HepG2 (cell line): ENCODE results near the gene SAC3D1. TPM values are rescaled to one million over a fixed set of nuclear protein-coding genes. Genes with fewer than 3 reads are reported as not detected.

ENCODE experiments used
- ATAC-seq: fragments of 200-7000 bp; cut with Tn5 transposase; 3 replicates; pipeline ENCODE4 v1.9.1; 2020; ENCODE audit warnings: mild to moderate bottlenecking, moderate library complexity
- BruUV-seq: library from RNA; stranded (reverse); fragments of 400-500 nt; replicated peaks from 2 replicates; lab custom pipeline; 2021; lab: Mats Ljungman, UMichigan
- CTCF ChIA-PET: fragments of 300-600 bp; formaldehyde crosslinking; extraction: SDS; loops from one replicate; lab custom pipeline; 2021; ENCODE audit warnings: low total read pairs, inconsistent platforms, low intra/inter-chr PET ratio; lab: Yijun Ruan, JAX
- POLR2A ChIA-PET: fragments of 350-600 bp; sonication (Branson Sonifier 250); formaldehyde crosslinking; loops from one replicate; lab custom pipeline; 2020; ENCODE audit warnings: antibody characterized with exemption, inconsistent platforms; lab: Yijun Ruan, JAX
- DNase-seq: peaks from one replicate; pipeline ENCODE4 v3.0.0-alpha.2; 2015; ENCODE audit warnings: low spot score
- FAIRE-seq: peaks from 3 replicates; lab custom pipeline; 2011; peaks lifted over from hg19 to GRCh38; lab: Jason Lieb, UNC
- H2AFZ ChIP-seq: one replicate; pipeline ENCODE4 v1.6.1; 2011; ENCODE audit warnings: low read length, inconsistent platforms
- H3K27ac ChIP-seq: fragments of 300-600 bp; 3 replicates; pipeline ENCODE4 v1.8.0; 2011; ENCODE audit warnings: mixed run types, mild to moderate bottlenecking, mixed read lengths, low read length, inconsistent platforms; ENCODE audit not compliant: insufficient read depth; ENCODE audit errors: extremely low read length
- H3K27me3 ChIP-seq, 2 experiments: fragments of 200-600 bp in 1 of 2; 2 replicates in 1 of 2; 3 replicates in 1 of 2; pipeline versions ENCODE4 v1.6.0 to v1.8.0; 2011; ENCODE audit warnings: low read length in 2 of 2, mild to moderate bottlenecking in 2 of 2, moderate library complexity in 2 of 2, inconsistent platforms in 1 of 2; ENCODE audit not compliant: insufficient read depth in 2 of 2, control insufficient read depth in 1 of 2
- H3K36me3 ChIP-seq, 2 experiments: fragments of 200-600 bp in 1 of 2; replicated peaks in 1 of 2; 2 replicates in 1 of 2; 3 replicates in 1 of 2; pipeline versions ENCODE4 v1.5.1 to v1.8.0; 2011; ENCODE audit warnings: low read length in 2 of 2, inconsistent platforms in 1 of 2; ENCODE audit not compliant: insufficient read depth in 2 of 2, control insufficient read depth in 1 of 2
- H3K4me1 ChIP-seq: 2 replicates; pipeline ENCODE4 v1.5.1; 2012; ENCODE audit warnings: low read length, inconsistent platforms; ENCODE audit not compliant: insufficient read depth
- H3K4me2 ChIP-seq: 2 replicates; pipeline ENCODE4 v1.6.0; 2011; ENCODE audit warnings: low read depth, low read length, inconsistent platforms
- H3K4me3 ChIP-seq, 3 experiments: fragments of 200-600 bp in 1 of 3; sonication (generic), shearing (Covaris generic) in 1 of 3; replicated peaks in 1 of 3; 2 replicates each; pipeline ENCODE4 v1.5.1; 2011 to 2016; ENCODE audit warnings: low read length in 3 of 3, inconsistent platforms in 2 of 3, low read depth in 2 of 3, mild to moderate bottlenecking in 2 of 3, control low read depth in 1 of 3, mixed read lengths in 1 of 3; ENCODE audit not compliant: insufficient read depth in 1 of 3
- H3K79me2 ChIP-seq: one replicate; pipeline ENCODE4 v1.6.1; 2011; ENCODE audit warnings: low read length, inconsistent platforms; ENCODE audit not compliant: insufficient read depth
- H3K9ac ChIP-seq: 2 replicates; pipeline ENCODE4 v1.6.0; 2011; ENCODE audit warnings: mild to moderate bottlenecking, low read depth, low read length, inconsistent platforms; ENCODE audit not compliant: insufficient read depth
- H3K9me3 ChIP-seq: 2 replicates; pipeline ENCODE4 v1.5.1; 2012; ENCODE audit warnings: mild to moderate bottlenecking, low read length
- H4K20me1 ChIP-seq: 2 replicates; pipeline ENCODE4 v1.6.0; 2011; ENCODE audit warnings: inconsistent platforms, mild to moderate bottlenecking, low read length, moderate library complexity; ENCODE audit not compliant: insufficient read depth
- JUNB ChIP-seq: sonication (generic); formaldehyde crosslinking; IDR thresholded peaks from 2 replicates; pipeline ENCODE4 v1.8.0; 2022; ENCODE audit warnings: missing genetic modification reagents, mild to moderate bottlenecking, borderline replicate concordance
- NFKBIZ ChIP-seq: IDR thresholded peaks from 2 replicates; pipeline ENCODE4 v1.6.1; 2018; ENCODE audit warnings: missing genetic modification reagents, missing compliant biosample characterization
- RBM39 ChIP-seq: fragments of 200-400 bp; formaldehyde crosslinking; IDR thresholded peaks from one replicate; pipeline ENCODE4 v1.6.1; 2018; ENCODE audit warnings: antibody characterized with exemption, mild to moderate bottlenecking, low read depth, low read length; ENCODE audit not compliant: poor library complexity, severe bottlenecking
- RFX5 ChIP-seq: IDR thresholded peaks from 2 replicates; pipeline ENCODE4 v1.6.1; 2011; ENCODE audit warnings: low read depth, low read length, improper control_type of control experiment
- SNAPC4 ChIP-seq: sonication (generic); formaldehyde crosslinking; IDR thresholded peaks from 2 replicates; pipeline ENCODE4 v1.4.0; 2020; ENCODE audit warnings: mild to moderate bottlenecking, missing genetic modification reagents
- ZBTB4 ChIP-seq: sonication (generic); formaldehyde crosslinking; IDR thresholded peaks from 2 replicates; pipeline ENCODE4 v1.4.0; 2020; ENCODE audit warnings: missing genetic modification reagents, mild to moderate bottlenecking, borderline replicate concordance
- ZBTB8A ChIP-seq: sonication (generic); formaldehyde crosslinking; IDR thresholded peaks from 2 replicates; pipeline ENCODE4 v1.4.0; 2020; ENCODE audit warnings: mild to moderate bottlenecking, low read depth, missing genetic modification reagents, borderline replicate concordance
- ZMAT3 ChIP-seq: sonication (generic); formaldehyde crosslinking; conservative IDR thresholded peaks from 2 replicates; pipeline ENCODE4 v1.7.0; 2021; ENCODE audit warnings: missing genetic modification reagents
- ZNF20 ChIP-seq: sonication (generic); formaldehyde crosslinking; IDR thresholded peaks from 2 replicates; pipeline ENCODE4 v1.4.0; 2020; ENCODE audit warnings: mild to moderate bottlenecking, moderate library complexity, missing genetic modification reagents
- ZNF674 ChIP-seq: sonication (generic); formaldehyde crosslinking; IDR thresholded peaks from 2 replicates; pipeline ENCODE4 v1.5.0; 2020; ENCODE audit warnings: low read depth, mild to moderate bottlenecking, missing genetic modification reagents
- ZNF746 ChIP-seq: sonication (generic); formaldehyde crosslinking; IDR thresholded peaks from 2 replicates; pipeline ENCODE4 v1.8.0; 2022; ENCODE audit warnings: mild to moderate bottlenecking, missing genetic modification reagents
- ZNF792 ChIP-seq: IDR thresholded peaks from 2 replicates; pipeline ENCODE4 v1.6.1; 2016
- ZNF850 ChIP-seq: sonication (generic); formaldehyde crosslinking; conservative IDR thresholded peaks from 2 replicates; pipeline ENCODE4 v1.9.0; 2021; ENCODE audit warnings: mild to moderate bottlenecking, missing genetic modification reagents
- WGBS: methylation state at CpG from one replicate; pipeline ENCODE4 v1.1.6; 2017; ENCODE audit warnings: low lambda C conversion rate; 5-methylcytosine and 5-hydroxymethylcytosine counted together
- in situ Hi-C: cut with HindIII; loops from 2 replicates; pipeline ENCODE4 v1.10.0; 2017; ENCODE audit warnings: low pct_unique_long_range_greater_than_20kb; ENCODE audit not compliant: extremely low pct_ligation_motif_present
- intact Hi-C: fragments of 100-400 bp; cut with micrococcal nuclease; formaldehyde crosslinking; loops from one replicate; pipeline ENCODE4 v1.10.0; 2022; ENCODE audit not compliant: unreplicated experiment
- polyA plus RNA-seq, 8 experiments: library from polyadenylated mRNA; depleted of rRNA in 3 of 8; stranded (reverse) in 7 of 8; unstranded in 1 of 8; fragments of >200 nt; fragmentation: Illumina TruSeq in 4 of 8; extraction: Trizol in 4 of 8; gene quantifications; 2 replicates each; pipeline versions ENCODE4 v1.2.1 to v1.2.3, GENCODE V29; 2011 to 2016; ENCODE audit warnings: low read depth in 4 of 8, missing spikeins in 1 of 8, mixed read lengths in 1 of 8; ENCODE audit not compliant: insufficient read depth in 1 of 8
- total RNA-seq, 5 experiments: library from RNA; depleted of rRNA; stranded (reverse); fragments of >200 nt; fragmentation: Illumina TruSeq; extraction: Trizol; gene quantifications; 2 replicates each; pipeline ENCODE4 v1.2.3, GENCODE V29; 2016; ENCODE audit warnings: low read depth in 1 of 5

The SAC3D1 gene
- total and polyA plus RNA-seq, 2 of the 13 experiments (the other 11 are each of a cell fraction or from before 2014, with no cell fraction given), result 7.4 to 36.3 TPM

- Histone ChIP-seq H3K9me3 (no peaks in the 10 kb centered on the region), H2AFZ (peak within 1 kb of the TSS; percentile 84), H3K27ac (peak within 1 kb of the TSS; percentile 85), H3K4me1 (peaks cover 48% of the 10 kb centered on the region), H3K27me3 (no peaks in the 10 kb centered on the region; a peak in 1 of 5 replicates), H4K20me1 (no peaks in the 10 kb centered on the region), H3K9ac (peak within 1 kb of the TSS; percentile 72), H3K4me3 (peak within 1 kb of the TSS; percentile 68 to 78 (median 75)), H3K79me2 (no peaks in the 10 kb centered on the region), H3K4me2 (peak within 1 kb of the TSS; percentile 81), H3K36me3 (peaks cover 0 to 7% of the 10 kb centered on the region in 2 experiments; a peak in 3 of 5 replicates)
- intact Hi-C loops, result loop anchor here (1.0 to 5.0 kb wide), 3 partner anchors 13 to 50 kb away; no protein-coding TSS in a partner anchor
- 2% methylated on average over 33 of the region's 51 CpGs for WGBS
- POLR2A ChIA-PET, result interaction anchor here (0.7 to 2.6 kb wide), 7 partner anchors 13 to 107 kb away, joined by 3 to 10 read pairs (median 4); partner anchors contain the start of genes ARL2, SAC3D1, SYVN1 and ZNHIT2
- DNase-seq, result peak; percentile 94
- peak; percentile 89 for ATAC-seq
- in situ Hi-C loops, result loop anchor here (5.0 kb wide), 1 partner anchor 40 kb away; no protein-coding TSS in a partner anchor
- FAIRE-seq, result peak; percentile 86
- no TSS peak for BruUV-seq
- CTCF ChIA-PET, result interaction anchor here (1.2 to 3.3 kb wide), 4 partner anchors 13 to 50 kb away, joined by 5 to 17 read pairs (median 8); partner anchors contain the start of gene ARL2
- TF ChIP-seq ZBTB8A (no peak), ZBTB4 (CRISPR knock-in tag) (peak; percentile 85; the same call in 1 of the 2 replicates), ZMAT3 (CRISPR knock-in tag) (peak; percentile 76; the same call in 1 of the 2 replicates), RFX5 (no peak), JUNB (no peak), RBM39 (peak; percentile 51), ZNF792 (CRISPR knock-in tag) (peak; percentile 34; the same call in 1 of the 2 replicates), ZNF850 (CRISPR knock-in tag) (no peak), SNAPC4 (CRISPR knock-in tag) (peak; percentile 63; the same call in 1 of the 2 replicates), NFKBIZ (CRISPR knock-in tag) (no peak), ZNF674 (CRISPR knock-in tag) (no peak), ZNF20 (CRISPR knock-in tag) (peak; percentile 77; the same call in 1 of the 2 replicates), ZNF746 (CRISPR knock-in tag) (peak; percentile 52; the same call in 1 of the 2 replicates)
Observed at GRCh38 chr11:65027213-65028067, 13.6 kb upstream of the SAC3D1 start, which contains the start of gene SNX15. TSS of gene SNX15 (plus strand) at chr11:65027439. CDS start at chr11:65027538, 99 bp downstream.
